ENCODE data around the gene MED31. TPM values are rescaled to one million over a fixed set of nuclear protein-coding genes. Genes with fewer than 3 reads are reported as not detected.

The MED31 gene
- total RNA-seq, 1 experiment from 2014 or later: 17.8 TPM

- Mint-ChIP-seq H3K9me3 (ENCODE audit: unreplicated experiment) (no peaks in the 10 kb centered on the region), H3K36me3 (ENCODE audit: insufficient read depth, unreplicated experiment) (peaks cover 81% of the 10 kb centered on the region), H3K4me3 (ENCODE audit: unreplicated experiment) (no peak overlapping the region), H3K4me1 (ENCODE audit: insufficient read depth, unreplicated experiment) (peaks cover 11% of the 10 kb centered on the region), H3K27me3 (ENCODE audit: insufficient read depth, unreplicated experiment) (no peaks in the 10 kb centered on the region), H3K27ac (ENCODE audit: low read depth, unreplicated experiment) (no peak overlapping the region)
- BruUV-seq (replicated peaks): no TSS peak
- ChIA-PET CTCF (interaction anchor here (0.6 to 0.8 kb wide), 2 partner anchors 161 to 410 kb away, joined by 3 read pairs; no protein-coding TSS in a partner anchor), POLR2A (interaction anchor here (0.7 kb wide), 1 partner anchor 68 kb away, joined by 3 read pairs; no protein-coding TSS in a partner anchor)
- intact Hi-C loops (cut with micrococcal nuclease): no loop called here
- TF ChIP-seq CTCF (IDR thresholded peaks at IDR 0.05; ENCODE audit: unreplicated experiment): no peak
- DNase-seq (ENCODE audit: unreplicated experiment): no peak
Observed at GRCh38 chr17:6611231-6611630, 40.2 kb downstream of the MED31 start.

- Mint-ChIP-seq H3K4me1 (ENCODE audit: insufficient read depth, unreplicated experiment) (peaks cover 11% of the 10 kb centered on the region), H3K36me3 (ENCODE audit: insufficient read depth, unreplicated experiment) (peaks cover 87% of the 10 kb centered on the region), H3K4me3 (ENCODE audit: unreplicated experiment) (no peak overlapping the region), H3K9me3 (ENCODE audit: unreplicated experiment) (no peaks in the 10 kb centered on the region), H3K27me3 (ENCODE audit: insufficient read depth, unreplicated experiment) (no peaks in the 10 kb centered on the region), H3K27ac (ENCODE audit: low read depth, unreplicated experiment) (no peak overlapping the region)
- POLR2A ChIA-PET: interaction anchor here (0.6 to 1.9 kb wide), 3 partner anchors 13 to 166 kb away, joined by 3 to 5 read pairs (median 4); partner anchors contain the start of gene PIMREG
- CTCF ChIA-PET: interaction anchor here (0.6 to 0.8 kb wide), 4 partner anchors 16 to 539 kb away, joined by 3 to 4 read pairs (median 4); no protein-coding TSS in a partner anchor
- BruUV-seq (replicated peaks): no TSS peak
- intact Hi-C loops (cut with micrococcal nuclease): no loop called here
- TF ChIP-seq CTCF (IDR thresholded peaks at IDR 0.05; ENCODE audit: unreplicated experiment): no peak
- DNase-seq (ENCODE audit: unreplicated experiment): no peak
Observed at GRCh38 chr17:6610011-6610410, 41.4 kb downstream of the MED31 start.

GRCh38 chr17:6608321-6608720 is 43.1 kb downstream of the MED31 start:
- POLR2A ChIA-PET: interaction anchor here (0.5 to 3.8 kb wide), 15 partner anchors 8 to 1310 kb away, joined by 3 to 24 read pairs (median 4); partner anchors contain the start of genes KIAA0753 and TXNDC17

GRCh38 chr17:6605142-6605541 is 46.3 kb downstream of the MED31 start:
- TF ChIP-seq CTCF (IDR thresholded peaks at IDR 0.05; ENCODE audit: unreplicated experiment): no peak
- Mint-ChIP-seq H3K4me1 (ENCODE audit: insufficient read depth, unreplicated experiment) (peaks cover 11% of the 10 kb centered on the region), H3K27ac (ENCODE audit: low read depth, unreplicated experiment) (no peak overlapping the region), H3K4me3 (ENCODE audit: unreplicated experiment) (no peak overlapping the region), H3K27me3 (ENCODE audit: insufficient read depth, unreplicated experiment) (no peaks in the 10 kb centered on the region), H3K9me3 (ENCODE audit: unreplicated experiment) (no peaks in the 10 kb centered on the region), H3K36me3 (ENCODE audit: insufficient read depth, unreplicated experiment) (peaks cover 81% of the 10 kb centered on the region)
- POLR2A ChIA-PET: interaction anchor here (1.2 kb wide), 1 partner anchor 27 kb away, joined by 4 read pairs; no protein-coding TSS in a partner anchor
- intact Hi-C loops (cut with micrococcal nuclease): no loop called here
- no peak for DNase-seq (ENCODE audit: unreplicated experiment)
- no TSS peak for BruUV-seq (replicated peaks)
- CTCF ChIA-PET: no interaction called here

More at GRCh38 chr17:6608321-6608720, 43.1 kb downstream of the MED31 start:
- Mint-ChIP-seq H3K27ac (ENCODE audit: low read depth, unreplicated experiment) (no peak overlapping the region), H3K4me1 (ENCODE audit: insufficient read depth, unreplicated experiment) (peaks cover 11% of the 10 kb centered on the region), H3K27me3 (ENCODE audit: insufficient read depth, unreplicated experiment) (no peaks in the 10 kb centered on the region), H3K9me3 (ENCODE audit: unreplicated experiment) (no peaks in the 10 kb centered on the region), H3K36me3 (ENCODE audit: insufficient read depth, unreplicated experiment) (peaks cover 84% of the 10 kb centered on the region), H3K4me3 (ENCODE audit: unreplicated experiment) (no peak overlapping the region)
- no TSS peak for BruUV-seq (replicated peaks)
- peak; percentile 63 for DNase-seq (ENCODE audit: unreplicated experiment)
- CTCF ChIA-PET: interaction anchor here (0.7 to 3.6 kb wide), 6 partner anchors 13 to 302 kb away, joined by 3 to 24 read pairs (median 4); no protein-coding TSS in a partner anchor
- TF ChIP-seq CTCF (IDR thresholded peaks at IDR 0.05; ENCODE audit: unreplicated experiment): no peak
- intact Hi-C loops (cut with micrococcal nuclease): no loop called here

Measured in MCF 10A (cell line).